ENCODE data around the gene PNCK.
"Not testable (repeated sequence)": the region's sequence is repeated elsewhere in the genome, so short reads cannot be mapped to it uniquely, and the experiment has no call there.

Gene PNCK

GRCh38 chrX:153673428-153674218 lies at the start of gene PNCK:
Gene PNCK (minus strand): TSS chrX:153673813. CDS start chrX:153673076, 737 bp downstream.
- DNase-seq (ENCODE audit: low read depth in 2 of 2): no peak

- DNase-seq (ENCODE audit: low read depth in 2 of 2): no peak
Observed at GRCh38 chrX:153722704-153723350, 49.2 kb upstream of the PNCK start.

- no peak for DNase-seq (ENCODE audit: low read depth in 2 of 2)
Observed at GRCh38 chrX:153719701-153720100, 46.1 kb upstream of the PNCK start.

DNA sequence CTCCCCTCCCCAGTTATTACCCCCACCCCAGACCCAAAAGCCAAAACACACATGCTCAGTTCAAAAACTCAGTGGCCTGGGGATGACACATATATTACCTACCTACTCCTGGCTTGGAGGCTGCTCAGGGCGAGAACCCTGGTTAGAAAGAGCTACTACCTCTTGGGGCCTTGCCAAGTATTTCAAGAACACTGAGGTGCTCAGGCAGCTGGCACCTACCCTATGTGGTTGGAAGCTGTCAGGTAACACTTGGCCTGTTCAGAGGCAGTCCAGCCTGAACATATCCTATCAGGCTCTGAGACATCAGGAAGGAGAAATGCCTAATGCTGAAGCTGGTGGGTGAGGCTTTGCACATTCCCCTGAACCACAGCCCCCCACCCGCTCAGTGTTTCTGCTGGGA lies 45.6 kb upstream of the PNCK start:
- DNase-seq (ENCODE audit: low read depth in 2 of 2): no peak

GRCh38 chrX:153717445-153717844 lies 43.8 kb upstream of the PNCK start:
- no peak for DNase-seq (ENCODE audit: low read depth in 2 of 2)

DNA sequence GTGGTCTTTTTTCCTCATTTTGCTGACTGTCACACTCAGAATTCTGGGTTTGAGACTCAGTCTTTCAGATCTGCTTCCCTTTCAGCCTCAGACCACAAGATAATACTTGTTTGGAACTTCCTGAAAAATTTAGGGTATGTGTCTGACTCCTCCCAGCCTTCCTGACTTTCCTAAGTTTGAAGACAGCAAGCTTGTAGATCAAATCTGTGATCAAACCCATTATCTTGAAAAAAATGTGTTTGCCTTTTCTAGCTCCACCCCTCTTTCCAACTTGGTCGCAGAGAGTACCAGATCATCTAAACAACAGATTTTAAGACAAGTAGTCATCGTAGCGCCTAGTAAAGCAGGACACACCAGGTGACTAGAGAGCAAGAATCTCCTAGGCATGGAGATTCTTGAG lies 40.6 kb upstream of the PNCK start:
- DNase-seq (ENCODE audit: low read depth in 2 of 2): no peak

- no peak for DNase-seq (ENCODE audit: low read depth in 2 of 2)
Observed at GRCh38 chrX:153709726-153710674, 36.4 kb upstream of the PNCK start.

GRCh38 chrX:153708415-153708814 lies 34.8 kb upstream of the PNCK start:
- DNase-seq (ENCODE audit: low read depth in 2 of 2): no peak

- DNase-seq (ENCODE audit: low read depth in 2 of 2): no peak
Observed at GRCh38 chrX:153707406-153707805, 33.8 kb upstream of the PNCK start.

DNA sequence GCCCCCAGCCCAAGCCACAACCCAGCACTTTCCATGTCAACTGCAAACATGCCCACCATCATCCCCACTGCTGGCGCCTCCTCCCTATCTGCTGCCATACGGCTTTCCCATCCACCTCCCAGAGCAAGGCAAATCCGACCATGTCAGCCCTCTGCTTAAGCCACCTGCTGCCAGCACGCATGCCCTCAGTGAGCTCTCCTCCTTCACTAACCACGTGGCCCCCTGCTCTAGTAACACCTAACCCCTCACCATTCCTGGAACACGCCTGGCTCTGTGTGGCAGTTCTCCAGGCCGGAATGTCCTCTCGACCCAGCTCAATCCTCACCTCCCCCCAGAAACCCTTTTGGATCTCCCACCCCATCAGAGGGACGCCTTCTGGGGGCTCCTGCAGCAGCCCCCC lies 33.2 kb upstream of the PNCK start:
- no peak for DNase-seq (ENCODE audit: low read depth in 2 of 2)

DNA sequence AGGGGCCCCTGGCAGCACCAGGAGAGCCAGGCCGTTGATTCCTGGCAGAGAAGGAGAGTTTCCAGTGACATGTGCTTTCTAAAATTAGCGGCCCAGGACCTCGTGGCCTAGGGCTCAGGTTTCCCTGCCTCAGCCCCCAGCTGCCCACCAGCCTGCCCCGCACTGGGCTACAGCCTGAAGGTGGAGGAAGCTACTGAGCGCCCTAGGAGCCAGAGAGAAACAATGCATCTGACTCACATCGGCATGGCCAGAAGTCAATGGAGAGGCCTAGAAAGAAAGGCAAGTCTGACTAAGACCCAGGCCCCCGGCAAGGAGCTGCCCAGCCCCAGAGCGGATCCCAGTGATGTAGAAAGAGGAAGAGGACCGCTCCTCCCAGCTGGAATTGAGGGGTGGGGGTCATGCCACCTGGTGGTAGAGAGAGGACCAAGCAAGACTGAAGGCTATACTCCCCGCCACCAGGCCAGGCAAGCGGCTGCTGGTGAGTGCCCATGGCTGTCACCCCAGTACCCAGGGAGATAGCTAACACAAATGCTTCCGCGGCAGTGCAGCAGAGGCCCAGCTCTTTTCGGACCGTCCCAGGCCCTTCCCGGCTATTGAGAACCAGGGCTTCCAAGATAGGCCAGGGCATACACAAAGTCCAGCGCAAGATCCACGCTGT lies 31.9 kb upstream of the PNCK start:
- DNase-seq (ENCODE audit: low read depth in 2 of 2): not testable (repeated sequence)

- not testable (repeated sequence) for DNase-seq (ENCODE audit: low read depth in 2 of 2)
Observed at GRCh38 chrX:153704631-153705402, 31.2 kb upstream of the PNCK start.

- no peak for DNase-seq (ENCODE audit: low read depth in 2 of 2)
Observed at GRCh38 chrX:153704021-153704526, 30.5 kb upstream of the PNCK start.

DNA sequence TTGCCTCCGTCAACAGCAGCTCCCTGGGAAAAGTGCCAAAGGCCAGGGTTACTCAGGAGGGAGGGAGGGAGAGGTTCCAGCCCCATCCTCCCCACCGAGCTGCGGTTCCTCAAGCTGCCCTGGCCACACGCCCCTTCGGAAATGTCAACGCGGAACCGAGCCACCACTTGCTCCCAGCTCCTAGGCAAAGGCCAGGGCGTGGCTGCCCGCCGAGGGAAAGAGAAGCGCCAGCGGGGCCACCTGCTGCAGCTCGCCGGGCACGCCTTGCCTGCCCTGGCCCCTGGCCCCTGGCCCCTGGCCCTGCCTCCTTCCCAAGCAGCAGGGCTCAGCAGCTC lies 29.4 kb upstream of the PNCK start:
- no peak for DNase-seq (ENCODE audit: low read depth in 2 of 2)

DNA sequence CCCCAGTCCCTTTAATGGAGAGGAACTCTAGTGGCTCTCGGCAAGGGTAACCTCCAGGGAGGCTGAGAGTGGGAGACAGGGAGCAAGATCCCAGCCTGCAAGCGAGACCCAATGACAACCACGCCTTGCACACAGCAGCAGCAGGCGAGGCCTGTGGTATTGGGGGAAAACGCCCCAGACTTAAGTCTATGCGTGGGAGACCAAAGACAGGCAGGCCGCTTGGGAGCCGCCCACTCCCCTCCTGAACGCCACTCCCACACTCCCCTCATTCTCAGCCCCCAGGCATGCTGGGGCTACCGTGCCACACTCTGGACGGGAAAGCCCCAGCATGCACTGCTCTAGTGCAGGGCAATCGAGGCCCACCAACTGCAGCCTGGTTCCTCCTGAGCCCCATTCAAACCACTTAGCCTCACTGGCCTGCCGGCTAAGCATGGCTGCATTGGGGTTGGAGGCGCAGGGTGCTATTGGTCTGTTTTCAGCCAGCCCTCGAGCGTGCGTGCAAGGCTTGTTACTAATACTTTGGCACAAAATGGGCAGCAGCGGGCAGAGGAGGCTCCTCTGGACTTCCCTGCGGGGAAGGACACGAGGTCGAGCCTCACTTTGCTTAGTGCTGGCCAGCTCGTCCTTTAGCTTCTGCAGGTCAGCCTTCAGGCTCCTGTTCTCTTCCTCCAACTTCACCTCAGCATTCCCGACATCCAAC lies 28.9 kb upstream of the PNCK start:
- no peak for DNase-seq (ENCODE audit: low read depth in 2 of 2)

GRCh38 chrX:153701706-153702105 lies 28.1 kb upstream of the PNCK start:
- DNase-seq (ENCODE audit: low read depth in 2 of 2): no peak

DNA sequence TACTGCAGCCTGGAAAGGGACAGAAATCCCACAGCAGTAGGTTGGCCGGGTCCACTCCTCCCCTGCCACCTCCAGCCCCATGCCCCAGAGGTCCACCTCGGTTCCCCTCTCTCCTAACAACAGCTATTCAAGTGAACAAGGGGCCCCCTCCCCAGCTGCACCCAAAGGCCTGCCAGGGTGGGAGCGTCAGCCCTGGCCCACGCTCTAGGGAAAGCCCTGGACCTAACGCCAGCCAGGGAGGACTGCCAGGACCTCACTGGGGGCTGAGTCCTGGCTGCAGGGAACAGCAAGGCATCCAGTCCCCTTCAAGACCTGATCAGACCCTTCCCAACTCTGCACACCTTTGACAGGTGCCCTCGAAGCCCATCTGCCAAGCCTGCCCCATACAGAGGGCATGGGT lies 27.4 kb upstream of the PNCK start:
- DNase-seq (ENCODE audit: low read depth in 2 of 2): no peak

DNA sequence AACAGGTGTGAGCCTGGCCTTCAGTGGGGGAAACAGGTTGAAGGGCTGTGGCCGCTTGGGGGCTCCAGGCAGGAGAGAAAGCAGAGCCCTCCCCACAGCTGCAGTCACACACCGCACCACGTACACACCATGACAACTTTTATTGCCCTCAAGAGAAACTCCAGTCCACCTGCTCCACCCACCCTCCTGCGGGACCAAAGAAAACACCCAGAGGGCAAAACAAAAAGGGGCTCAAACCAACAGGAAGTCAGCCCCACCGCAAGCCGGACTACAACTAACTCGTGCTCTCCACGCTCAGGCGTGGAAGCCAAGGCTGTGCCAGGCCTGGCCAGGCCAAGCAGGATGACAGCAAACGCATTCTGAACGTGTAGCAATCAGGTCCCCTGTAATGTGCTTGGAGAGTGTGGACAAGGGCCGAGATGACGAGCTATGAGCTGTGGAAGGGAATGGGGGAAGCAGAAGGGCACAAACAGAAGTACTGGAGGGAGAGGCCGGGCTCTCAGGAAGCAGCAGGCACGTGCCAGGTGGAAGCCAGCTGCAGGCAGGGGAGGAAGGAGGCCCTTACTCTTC lies 26.8 kb upstream of the PNCK start:
- DNase-seq (ENCODE audit: low read depth in 2 of 2): no peak

DNA sequence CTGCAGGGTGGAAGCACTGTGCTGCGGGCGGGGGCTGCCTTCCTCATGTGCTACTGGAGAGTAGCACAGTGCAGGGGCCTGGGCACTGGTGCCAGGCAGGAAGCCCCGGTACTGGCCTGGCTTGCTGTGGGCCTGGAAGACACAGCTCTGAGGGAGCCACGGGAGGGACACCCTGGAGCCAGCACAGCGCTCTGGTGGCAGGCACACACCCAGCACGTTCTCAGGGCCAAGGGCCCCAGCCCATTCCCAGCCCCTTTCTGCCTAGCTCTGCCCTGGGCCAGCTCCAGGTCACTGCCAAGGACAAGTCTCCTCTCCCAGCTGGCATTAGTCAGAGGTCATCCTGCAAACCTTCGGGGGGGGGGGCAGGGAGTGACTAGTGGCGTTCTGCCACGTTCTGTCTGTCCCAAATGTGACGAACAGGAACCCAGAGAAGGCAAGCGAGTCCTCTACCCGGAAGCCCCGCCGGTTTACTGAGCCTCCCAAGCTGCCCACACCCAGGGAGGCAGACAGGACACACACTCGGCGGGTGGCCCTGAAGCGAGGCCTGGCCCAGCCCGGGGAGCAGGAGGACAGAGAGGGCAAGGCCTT lies 26.3 kb upstream of the PNCK start:
- not testable (repeated sequence) for DNase-seq (ENCODE audit: low read depth in 2 of 2)

All from stimulated activated CD8-positive, alpha-beta memory T cell treated with anti-CD3 and anti-CD28 coated beads, Interleukin-2, amount 100 ng/mL, for 1 hour (primary cell).